Ishikawa (cell line): ENCODE measurements around the gene FAM117B.

Source experiments
- CEBPB ChIP-seq: IDR thresholded peaks from 2 replicates; pipeline ENCODE4 v1.6.1; 2012
- CREB1 ChIP-seq: IDR thresholded peaks from 2 replicates; pipeline ENCODE4 v1.6.1; 2012; ENCODE audit warnings: low read depth
- EGR1 ChIP-seq: IDR thresholded peaks from 2 replicates; pipeline ENCODE4 v1.6.1; 2012
- EP300 ChIP-seq: IDR thresholded peaks from 2 replicates; pipeline ENCODE4 v1.6.1; 2012; ENCODE audit warnings: borderline replicate concordance
- FOXM1 ChIP-seq: IDR thresholded peaks from 2 replicates; pipeline ENCODE4 v1.6.1; 2012; ENCODE audit warnings: low read depth, borderline replicate concordance
- MAX ChIP-seq: IDR thresholded peaks from 2 replicates; pipeline ENCODE4 v1.6.1; 2012
- NFIC ChIP-seq: IDR thresholded peaks from 2 replicates; pipeline ENCODE4 v1.6.1; 2012
- RAD21 ChIP-seq: IDR thresholded peaks from 2 replicates; pipeline ENCODE4 v1.6.1; 2012; ENCODE audit warnings: low read depth
- REST ChIP-seq: IDR thresholded peaks from 2 replicates; pipeline ENCODE4 v1.6.1; 2012; ENCODE audit warnings: low read depth, mild to moderate bottlenecking
- TAF1 ChIP-seq: IDR thresholded peaks from 2 replicates; pipeline ENCODE4 v1.6.1; 2012; ENCODE audit warnings: low read depth, mild to moderate bottlenecking
- TCF12 ChIP-seq: IDR thresholded peaks from 2 replicates; pipeline ENCODE4 v1.6.1; 2012; ENCODE audit warnings: low read depth
- TEAD4 ChIP-seq: IDR thresholded peaks from 2 replicates; pipeline ENCODE4 v1.6.1; 2012
- USF1 ChIP-seq: IDR thresholded peaks from 2 replicates; pipeline ENCODE4 v1.6.1; 2012
- YY1 ChIP-seq: IDR thresholded peaks from 2 replicates; pipeline ENCODE4 v1.6.1; 2012; ENCODE audit warnings: low read depth
- ZBTB7A ChIP-seq: IDR thresholded peaks from 2 replicates; pipeline ENCODE4 v1.6.1; 2012; ENCODE audit warnings: low read depth

Gene FAM117B

GRCh38 chr2:202633470-202633869 lies 1.3 kb upstream of the FAM117B start:
- TF ChIP-seq EGR1 (no peak), REST (no peak)

- peak; percentile 38; the same call in 1 of the 2 replicates for TF ChIP-seq ZBTB7A
- TF ChIP-seq MAX = no peak; the same call in 1 of the 2 replicates
Measured at GRCh38 chr2:202635428-202636212, 851 bp downstream of the FAM117B start.

- TF ChIP-seq YY1 (no peak), TEAD4 (no peak), USF1 (no peak), CREB1 (no peak), TCF12 (no peak), EGR1 (no peak), NFIC (no peak), FOXM1 (no peak), REST (no peak), TAF1 (no peak), EP300 (no peak), ZBTB7A (no peak), MAX (no peak), CEBPB (no peak), RAD21 (no peak)
Measured at GRCh38 chr2:202636213-202636513, 1.4 kb downstream of the FAM117B start.

- TF ChIP-seq ZBTB7A (no peak), NFIC (no peak), CREB1 (no peak), FOXM1 (no peak), EGR1 (no peak)
Measured at GRCh38 chr2:202638721-202639120, 4.0 kb downstream of the FAM117B start.

GRCh38 chr2:202639231-202639630 lies 4.5 kb downstream of the FAM117B start:
- TF ChIP-seq USF1 = no peak
- no peak for TF ChIP-seq ZBTB7A
- TF ChIP-seq REST = no peak
- no peak for TF ChIP-seq MAX
